ENCODE data around the gene BMERB1. TPM values are rescaled to one million over a fixed set of nuclear protein-coding genes. Genes with fewer than 3 reads are reported as not detected.

Gene BMERB1
- total RNA-seq, 1 donor from 2014 or later, result 42.1 TPM

DNA sequence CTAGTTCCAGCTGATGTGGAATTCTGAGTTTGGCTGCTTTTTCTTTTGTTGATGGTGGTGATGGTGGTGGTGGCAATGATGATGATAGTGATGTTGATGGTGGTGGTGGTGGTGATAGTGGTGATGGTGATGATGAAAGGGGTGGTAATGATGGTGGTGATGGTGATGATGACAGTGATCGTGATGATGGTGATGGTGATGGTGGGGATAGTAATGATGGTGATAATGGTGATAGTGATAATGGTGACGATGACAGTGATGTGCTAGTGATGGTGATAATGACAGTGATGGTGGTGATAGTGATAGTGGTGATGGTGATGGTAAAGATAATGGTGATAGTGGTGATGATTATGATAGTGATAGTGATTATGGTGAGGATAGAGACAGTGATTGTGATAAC, 61.5 kb downstream of the BMERB1 start:
- DNase-seq (ENCODE audit: low spot score), result no peak

DNA sequence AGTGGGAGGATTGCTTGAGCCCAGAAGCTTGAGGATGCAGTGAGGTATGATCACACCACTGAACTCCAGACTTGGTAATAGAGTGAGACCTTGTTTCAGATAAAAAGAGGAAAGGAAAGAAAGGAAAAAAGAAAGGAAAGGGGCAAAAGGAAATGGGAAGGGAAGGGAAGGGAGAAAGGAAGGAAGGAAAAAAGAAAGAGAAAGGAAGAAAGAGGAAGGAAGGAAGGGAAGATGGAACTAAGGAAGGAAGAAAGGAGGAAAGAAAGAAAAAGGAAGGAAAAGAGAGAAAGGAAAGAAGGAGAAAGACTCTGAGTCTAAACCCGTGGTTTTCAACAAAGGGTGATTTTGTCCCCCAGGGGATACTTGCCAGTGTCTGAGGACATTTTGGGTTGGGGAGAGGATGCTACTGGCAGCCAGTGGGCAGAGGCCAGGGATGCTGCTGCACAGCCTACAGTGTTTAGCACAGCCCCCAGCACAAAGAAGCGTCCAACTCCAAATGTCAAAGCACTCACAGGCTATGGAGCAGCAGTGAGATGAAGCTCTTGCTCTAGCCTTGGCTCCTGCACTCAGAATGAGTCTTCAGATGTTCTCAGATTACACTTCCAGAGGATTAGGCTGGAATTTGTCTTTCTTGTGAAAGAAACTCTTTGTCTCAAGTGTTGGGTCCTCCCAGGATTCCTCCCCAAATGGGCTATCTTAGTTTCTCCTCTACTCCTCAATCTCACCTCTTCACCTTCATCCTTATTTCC, 64.2 kb downstream of the BMERB1 start:
- no peak for DNase-seq (ENCODE audit: low spot score)

DNA sequence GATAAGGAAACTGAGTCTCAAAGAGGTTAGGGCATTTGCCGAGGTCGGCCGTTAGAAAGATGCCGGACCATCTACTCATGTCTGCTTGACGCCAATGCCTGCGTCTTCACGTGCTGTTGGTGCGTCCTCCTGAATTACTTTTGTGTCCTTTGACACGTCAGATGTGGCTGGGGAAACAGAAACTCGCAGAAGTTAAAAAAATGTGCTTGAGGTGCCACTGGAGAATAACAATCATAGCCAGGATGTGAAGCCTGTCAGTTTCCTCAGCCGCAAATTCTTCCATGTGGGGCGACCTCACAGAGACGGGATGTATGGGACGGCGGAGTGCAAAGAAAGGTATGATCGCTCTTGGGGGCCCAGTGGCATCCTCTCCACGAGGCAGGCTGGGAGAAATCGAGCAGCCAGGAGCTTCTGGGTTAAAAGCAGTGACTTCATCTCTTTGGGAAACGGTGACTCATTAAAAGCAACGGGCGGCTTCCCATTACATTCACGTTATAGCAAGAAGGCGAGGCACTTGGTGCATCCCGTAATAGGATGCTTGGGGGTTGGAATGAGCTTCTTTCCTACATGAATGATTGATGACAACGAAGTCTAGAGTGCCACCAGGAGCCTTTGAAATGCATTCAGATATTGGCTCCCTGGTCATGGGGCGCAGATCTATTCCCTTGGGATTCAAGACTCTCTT, 67.8 kb downstream of the BMERB1 start:
- peak; percentile 48 for DNase-seq (ENCODE audit: low spot score)

DNA sequence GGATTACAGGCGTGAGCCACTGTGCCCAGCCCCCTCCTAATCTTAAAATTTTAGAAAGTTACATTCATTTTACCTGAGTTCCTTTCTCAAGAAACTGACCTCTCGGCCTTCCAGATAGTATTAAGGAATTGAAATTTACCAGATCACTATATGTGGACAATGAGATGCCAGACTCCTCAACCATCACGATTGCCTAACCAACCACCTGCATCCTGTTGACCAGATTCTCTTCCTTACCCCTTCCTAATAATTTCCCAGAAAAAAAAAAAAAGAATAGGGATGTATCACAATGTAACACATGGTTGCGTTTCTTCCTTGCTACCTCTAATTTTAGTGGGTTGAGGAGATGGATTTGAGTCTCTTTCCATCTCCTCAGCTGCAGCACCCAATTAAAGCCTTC, 72.1 kb downstream of the BMERB1 start:
- no peak for DNase-seq (ENCODE audit: low spot score)

DNA sequence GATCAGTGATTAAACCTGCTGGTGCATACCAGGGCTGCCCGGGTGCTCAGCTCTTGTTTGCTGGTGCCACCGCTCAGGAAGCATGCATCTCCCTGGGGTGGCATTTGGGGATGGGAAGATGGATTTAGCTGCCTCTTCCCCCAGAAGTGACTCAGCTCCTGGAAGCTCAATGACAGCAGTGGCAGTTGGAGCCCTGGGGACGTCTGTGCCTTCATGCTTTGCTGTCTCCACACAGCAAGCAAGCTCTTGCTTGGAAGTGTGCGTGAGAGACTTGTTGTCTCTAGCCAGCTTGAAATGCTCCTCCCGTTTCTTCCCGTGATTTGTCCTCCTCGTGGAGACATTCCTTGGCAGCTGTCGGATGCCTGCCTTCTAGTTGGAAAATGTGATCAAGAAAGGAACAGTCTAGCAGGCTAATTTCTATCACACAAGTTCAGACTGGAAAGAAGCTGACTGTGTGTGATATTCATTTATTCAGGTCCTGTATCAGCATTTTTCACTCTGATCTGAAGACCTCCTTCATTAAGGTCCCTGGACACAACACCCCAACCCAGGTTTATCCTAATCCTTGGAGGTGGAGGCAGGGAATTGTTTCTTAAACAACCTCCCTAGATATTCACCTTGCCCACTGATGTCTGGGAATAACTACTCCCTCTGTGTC, 73.0 kb downstream of the BMERB1 start:
- DNase-seq (ENCODE audit: low spot score), result no peak

DNA sequence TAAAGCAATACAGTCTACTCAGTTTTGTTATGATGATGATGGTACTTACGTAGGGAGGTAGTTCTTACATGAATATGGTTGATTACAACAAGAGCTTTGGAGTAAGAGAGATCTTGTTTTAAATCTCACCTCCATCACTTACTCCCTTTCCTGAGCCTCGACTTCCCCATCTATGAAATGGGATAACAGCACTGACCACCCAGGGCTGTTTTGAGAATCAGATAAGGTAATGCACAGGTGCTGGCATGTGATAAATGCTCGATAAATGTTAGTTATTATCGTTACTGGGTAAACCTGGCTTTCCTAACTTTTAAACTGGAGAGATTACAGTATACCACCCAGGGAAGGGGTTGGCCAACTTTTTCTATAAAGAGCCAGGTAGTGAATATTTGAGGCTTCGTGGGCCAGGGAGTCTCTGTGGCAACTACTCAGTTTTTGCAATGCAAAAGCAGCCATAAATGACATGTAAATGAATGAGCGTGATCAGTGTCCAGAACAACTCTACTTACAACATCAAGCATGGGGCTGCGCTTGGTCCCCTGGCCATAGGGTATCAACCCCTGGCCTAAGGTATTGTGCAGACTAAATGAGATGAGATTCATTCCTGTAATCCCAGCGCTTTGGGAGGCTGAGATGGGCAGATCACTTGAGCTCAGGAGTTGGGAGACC, 73.7 kb downstream of the BMERB1 start:
- no peak for DNase-seq (ENCODE audit: low spot score)

DNA sequence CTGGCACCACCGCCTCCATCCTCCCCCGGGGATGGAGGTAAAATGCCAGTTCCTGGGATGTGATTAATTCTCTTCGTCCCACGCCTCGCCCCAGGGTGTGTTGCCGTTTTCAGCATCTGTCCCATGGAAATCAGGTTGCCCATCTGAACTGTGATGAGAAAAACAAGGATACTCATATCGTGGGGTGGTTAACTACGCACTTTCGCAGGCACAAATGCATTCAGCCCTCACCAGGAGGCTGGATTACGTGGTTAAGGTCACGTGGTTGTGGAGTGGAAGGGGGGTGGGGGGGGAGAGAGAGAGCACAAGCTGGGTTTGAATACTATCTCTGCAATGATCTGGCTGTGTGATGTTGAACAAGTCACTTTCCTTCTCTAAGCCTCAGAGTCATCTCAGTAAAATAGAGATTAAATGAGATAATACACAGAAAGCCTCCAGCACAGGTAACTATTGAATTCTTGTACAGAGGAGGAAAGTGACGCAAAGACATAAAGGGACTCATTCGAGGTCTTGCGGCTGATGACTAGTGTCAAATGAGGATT, 74.7 kb downstream of the BMERB1 start:
- DNase-seq (ENCODE audit: low spot score), result no peak

DNA sequence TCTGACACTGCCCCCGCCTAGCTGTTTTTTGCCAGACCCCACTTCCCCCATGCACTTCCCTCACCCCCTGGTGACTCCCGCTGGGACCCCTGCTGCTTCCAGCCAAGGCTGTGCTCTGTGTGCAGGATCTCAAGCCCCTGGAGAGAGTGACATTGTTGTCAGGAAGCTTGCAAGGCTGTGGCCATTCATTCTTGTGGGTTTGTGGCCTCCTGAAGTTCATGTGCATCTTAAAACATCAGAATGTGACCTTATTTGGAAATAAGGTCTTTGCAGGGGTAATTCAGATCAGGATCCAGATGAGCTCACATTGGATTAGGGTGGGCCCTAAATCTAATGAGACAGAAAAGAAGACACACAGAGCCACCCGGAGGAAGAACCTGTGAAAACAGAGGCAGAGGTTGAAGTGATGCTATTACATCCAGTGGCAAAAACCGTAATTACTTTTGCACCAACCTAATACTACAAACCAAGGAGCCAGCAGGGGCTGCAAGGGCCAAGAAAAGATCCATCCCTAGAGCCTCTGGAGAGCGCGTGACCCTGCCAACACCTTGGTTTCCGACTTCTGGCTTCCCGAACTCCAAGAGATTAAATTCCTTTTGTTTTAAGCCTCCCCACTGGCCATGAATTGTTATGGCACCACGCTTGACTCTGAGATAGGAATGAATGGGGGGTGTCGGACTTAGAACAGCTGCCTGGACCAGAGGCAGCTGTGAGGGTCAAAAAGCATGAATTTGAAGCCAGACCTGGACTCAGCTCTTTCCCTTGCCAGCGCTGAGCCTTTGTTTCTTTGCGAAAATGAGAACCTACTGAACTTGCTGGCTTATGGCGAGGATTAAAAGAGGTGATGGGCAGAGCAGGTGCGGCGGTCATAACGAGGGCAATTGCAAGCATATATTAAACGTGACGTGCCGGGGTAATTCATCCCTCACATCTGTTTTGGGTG, 75.5 kb downstream of the BMERB1 start:
- no peak for DNase-seq (ENCODE audit: low spot score)

DNA sequence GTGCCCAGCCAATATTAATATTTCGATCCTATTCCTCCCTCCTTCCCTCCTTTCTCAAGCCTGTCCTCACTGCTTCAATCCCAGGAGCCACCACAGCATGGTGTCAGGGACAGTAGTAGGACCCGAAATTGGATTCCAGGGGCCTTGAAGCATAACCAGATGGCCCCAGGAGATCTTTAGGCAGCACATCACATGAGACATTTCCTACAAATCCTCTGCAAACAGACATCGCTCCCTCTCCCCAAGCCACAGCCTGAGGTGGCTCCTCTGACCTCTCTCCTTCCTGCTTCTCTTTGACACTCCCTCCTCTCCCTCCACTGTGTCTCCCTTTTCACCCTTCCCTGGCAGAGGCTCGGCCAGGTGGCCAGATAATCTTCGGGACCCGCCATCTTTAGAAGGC, 76.6 kb downstream of the BMERB1 start:
- no peak for DNase-seq (ENCODE audit: low spot score)

DNA sequence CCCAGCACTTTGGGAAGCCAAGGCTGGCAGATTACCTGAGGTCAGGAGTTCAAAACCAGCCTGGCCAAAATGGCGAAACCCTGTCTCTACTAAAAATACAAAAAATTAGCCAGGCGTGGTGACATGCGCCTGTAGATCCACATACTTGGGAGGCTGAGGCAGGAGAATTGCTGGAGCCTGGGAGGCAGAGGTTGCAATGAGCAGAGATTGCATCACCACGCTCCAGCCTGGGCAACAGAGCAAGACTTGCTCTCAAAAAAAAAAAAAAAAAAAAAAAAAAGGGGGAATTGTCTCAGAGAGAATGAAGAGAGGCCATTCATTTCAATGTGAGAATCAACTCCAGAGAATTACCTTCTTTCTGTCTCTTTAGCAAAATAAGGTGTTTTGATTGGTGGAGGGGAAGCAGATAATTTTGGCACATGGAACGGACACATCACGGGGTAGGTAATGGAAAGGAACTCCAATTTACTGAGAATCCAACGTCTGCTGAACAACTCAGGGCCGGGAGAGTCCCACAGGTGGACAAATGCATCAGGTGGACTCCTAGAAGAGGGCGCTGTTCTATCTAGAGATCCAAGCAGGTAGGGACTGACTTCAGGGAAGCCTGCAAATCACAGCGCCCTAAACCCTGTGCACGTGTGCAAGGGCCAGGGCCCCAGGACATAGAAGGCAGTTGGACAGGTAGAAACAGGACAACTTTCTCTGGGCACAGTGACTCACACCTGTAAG, 77.5 kb downstream of the BMERB1 start:
- no peak for DNase-seq (ENCODE audit: low spot score)

DNA sequence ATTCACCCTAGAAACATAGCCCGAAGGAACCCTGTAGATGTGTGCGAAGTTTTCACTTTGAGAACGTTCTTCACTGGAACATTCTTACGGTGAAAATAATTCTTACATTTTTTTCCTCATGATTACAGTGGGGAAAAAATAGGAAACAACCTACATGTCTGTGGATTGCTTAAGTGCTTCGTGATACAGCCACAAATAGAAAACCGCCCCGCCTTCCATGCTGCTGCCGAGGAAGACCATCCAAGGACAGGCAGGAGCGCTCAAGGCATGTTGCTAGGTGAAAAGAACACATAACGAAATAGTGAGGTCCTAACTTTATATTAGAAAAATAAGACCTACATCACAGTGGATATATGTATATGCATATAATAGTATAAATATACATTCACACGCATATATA, 78.8 kb downstream of the BMERB1 start:
- no peak for DNase-seq (ENCODE audit: low spot score)

DNA sequence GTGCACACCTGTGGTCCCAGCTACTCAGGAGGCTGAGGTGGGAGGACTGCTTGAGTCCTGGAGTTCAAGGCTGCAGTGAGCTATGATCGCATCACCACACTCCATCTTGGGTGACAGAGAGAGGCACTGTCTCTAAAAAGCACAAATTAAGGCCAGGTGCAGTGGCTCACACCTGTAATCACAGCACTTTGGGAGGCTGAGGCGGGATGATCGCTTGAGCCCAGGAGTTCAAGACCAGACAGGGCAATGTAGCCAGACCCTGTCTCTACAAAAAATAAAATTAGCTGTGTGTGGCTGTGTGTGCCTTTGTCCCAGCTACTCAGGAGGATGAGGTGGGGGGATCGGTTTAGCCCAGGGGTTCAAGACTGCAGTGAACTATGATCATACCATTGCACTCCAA, 81.6 kb downstream of the BMERB1 start:
- DNase-seq (ENCODE audit: low spot score), result no peak

DNA sequence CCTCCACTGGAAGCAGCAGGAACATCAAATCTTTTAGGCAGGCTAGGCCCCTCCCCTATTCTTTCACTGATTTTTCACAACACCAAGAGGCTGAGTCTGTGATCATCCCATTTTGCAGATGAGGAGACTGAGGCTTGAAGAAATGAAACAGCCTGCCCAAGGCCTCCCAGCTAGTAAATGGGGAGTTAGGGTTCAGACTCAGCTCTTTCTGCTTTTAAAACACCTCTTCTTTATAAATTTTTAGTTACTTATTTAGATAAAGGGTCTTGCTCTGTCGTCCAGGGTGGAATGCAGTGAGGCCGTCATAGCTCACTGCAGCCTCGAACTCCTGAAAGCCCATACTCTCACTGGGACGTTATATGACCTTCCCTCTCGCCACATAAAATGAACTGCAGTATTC, 82.2 kb downstream of the BMERB1 start:
- DNase-seq (ENCODE audit: low spot score), result no peak

DNA sequence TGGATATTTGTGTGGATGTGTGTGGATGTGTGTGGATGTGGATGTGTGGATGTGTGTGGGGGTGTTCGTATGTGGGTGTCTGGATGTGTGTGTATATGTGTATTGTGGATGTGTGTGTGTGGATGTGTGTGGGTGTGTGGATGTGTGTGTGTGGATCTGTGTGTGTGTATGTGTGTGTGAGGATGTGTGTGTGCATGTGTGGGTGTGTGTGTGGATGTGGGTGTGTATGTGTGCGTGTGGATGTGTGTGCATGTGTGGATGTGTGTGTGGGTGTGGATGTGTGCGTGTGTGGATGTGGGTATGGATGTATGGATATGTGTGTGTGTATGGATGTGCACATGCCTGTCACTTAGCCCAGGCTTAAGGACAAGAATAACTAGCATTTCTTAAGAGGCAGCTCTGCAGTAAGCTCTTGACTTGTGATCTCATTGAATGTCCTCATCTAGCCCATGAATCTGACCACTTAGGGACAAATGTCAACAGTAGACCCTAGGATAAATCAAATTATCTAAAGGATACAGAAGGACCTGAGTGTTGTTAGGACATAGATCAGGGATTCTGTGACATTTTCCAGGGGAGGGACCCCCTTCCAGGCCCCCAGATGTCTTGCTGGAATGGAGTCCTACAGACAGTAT, 83.5 kb downstream of the BMERB1 start:
- DNase-seq (ENCODE audit: low spot score), result no peak

DNA sequence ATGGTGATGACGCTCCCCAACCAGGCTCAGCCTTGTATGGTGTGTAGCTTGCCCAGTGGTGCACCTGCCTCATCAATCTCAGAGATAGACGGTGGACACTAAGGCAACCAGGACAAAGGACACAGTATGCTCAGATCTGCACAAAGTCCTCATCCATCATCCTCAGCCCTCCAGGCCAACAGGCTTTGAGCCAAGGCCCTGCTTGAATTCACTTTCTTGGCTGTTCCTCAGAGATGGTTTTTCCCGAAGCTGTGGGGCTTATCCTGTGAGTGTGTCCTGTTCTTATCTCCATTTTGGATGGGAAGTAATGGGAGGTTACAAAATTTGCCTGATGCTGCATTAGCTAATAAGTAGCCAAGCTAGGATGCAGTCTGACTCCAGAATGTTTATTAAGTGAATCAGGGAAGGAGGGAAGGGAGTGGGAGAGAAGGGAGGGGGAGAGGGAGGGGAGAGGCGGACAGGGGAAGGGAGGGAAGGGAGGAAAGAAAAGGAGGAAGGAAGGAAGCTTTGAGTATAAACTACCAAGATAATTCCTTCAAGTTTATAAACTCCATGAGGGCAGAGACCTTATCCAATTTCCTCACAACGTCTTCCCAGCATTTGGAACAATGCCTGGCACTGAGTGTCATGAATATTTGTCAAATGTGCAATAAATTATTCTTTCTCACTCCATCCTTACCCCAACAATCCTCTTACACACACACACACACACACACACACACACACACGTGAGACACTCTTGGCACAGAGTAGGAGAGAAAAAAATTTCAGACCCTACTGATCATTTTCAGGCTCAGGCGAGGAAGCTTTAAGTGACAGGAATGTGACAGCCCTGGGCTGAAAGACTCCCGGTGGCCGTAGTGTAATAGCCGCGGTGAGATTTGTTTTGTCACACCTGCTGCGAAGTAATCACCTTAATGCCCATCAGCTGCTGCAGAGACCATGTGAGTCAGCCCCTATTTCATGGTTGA, 84.3 kb downstream of the BMERB1 start:
- DNase-seq (ENCODE audit: low spot score), result peak; percentile 84

DNA sequence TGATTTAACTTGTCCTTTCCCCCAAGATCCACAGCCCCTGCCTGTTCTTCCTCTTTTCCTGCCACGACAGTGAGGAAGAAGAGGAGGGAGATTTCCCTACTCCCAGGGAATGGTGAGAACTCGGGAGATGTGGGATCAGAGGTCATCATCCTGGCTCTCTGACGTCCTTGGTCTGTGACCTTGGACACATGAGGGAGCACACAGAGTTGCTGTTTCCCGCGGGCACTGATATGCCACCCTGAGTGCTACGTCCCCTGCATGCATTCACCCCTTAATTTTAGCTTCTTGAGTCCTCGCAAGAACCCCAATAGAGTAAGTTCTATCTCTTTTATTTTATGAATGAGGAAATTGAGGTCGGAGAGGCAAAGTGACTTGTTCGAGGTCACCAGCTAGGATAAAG, 85.4 kb downstream of the BMERB1 start:
- DNase-seq (ENCODE audit: low spot score), result no peak

DNA sequence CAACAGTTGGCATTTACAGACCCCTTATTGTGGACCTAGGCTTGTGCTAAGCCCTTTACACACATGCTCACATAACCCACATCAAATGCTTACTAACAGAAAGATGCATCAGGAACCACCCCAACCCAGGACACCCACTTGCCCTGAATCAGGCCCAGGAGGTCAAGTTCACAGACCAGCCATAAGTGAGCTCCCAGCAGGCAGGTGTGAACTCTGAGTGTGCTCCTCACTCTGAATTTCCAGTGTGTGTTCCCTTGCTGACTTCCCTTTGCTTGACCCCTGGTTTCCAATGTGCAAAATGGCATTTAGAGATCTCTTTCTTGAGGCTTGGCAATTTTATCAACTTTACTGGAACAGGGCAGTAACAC, 87.0 kb downstream of the BMERB1 start:
- DNase-seq (ENCODE audit: low spot score), result no peak

DNA sequence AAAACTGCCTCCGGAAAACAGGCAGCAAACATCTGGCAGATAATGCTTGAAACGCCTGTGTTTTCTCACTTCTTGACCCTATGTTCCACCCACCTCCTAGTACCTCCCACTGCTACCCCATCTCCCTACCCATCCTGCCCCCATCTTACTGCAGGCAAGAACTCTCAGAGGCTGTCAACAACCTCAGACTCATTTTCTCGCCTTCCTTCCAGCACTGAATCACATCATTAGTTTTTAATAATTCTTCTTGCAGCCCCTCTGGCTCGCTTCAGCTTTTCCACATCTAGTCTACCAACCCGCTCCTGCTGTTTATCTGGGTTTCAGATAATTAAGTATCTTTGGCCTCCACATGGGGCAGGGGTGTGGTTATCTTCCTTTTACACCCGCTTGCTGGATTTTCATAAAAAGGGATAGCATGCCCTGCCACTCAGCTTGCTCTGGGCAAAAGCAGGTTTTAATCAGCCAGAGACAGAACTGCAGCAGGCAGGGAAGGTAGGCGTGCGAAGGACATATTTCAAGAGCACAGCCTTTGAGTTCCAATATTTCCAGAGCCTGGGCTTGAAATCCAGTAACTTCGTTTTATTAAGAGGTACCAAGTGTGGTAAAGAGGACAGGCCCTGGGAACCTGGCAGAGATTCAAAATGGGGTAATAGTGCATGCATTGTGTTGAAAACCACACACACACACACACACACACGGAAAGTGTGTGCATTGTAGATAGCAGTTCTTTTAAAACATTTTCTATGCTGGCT, 87.5 kb downstream of the BMERB1 start:
- peak; percentile 83 for DNase-seq (ENCODE audit: low spot score)

All from umbilical cord (tissue), 2 donors.